ENCODE data around the gene ABCF2. TPM values are rescaled to one million over a fixed set of nuclear protein-coding genes. Genes with fewer than 3 reads are reported as not detected.

ABCF2 gene
- total RNA-seq (2022; extraction: Qiagen RNA extraction): 58.0 to 63.8 TPM (median 62.0 TPM) in 5 replicates

GRCh38 chr7:151226875-151227782 lies at the start of gene ABCF2:
Gene ABCF2 (minus strand): TSS chr7:151227205. CDS start chr7:151226458, 747 bp downstream.

DNA sequence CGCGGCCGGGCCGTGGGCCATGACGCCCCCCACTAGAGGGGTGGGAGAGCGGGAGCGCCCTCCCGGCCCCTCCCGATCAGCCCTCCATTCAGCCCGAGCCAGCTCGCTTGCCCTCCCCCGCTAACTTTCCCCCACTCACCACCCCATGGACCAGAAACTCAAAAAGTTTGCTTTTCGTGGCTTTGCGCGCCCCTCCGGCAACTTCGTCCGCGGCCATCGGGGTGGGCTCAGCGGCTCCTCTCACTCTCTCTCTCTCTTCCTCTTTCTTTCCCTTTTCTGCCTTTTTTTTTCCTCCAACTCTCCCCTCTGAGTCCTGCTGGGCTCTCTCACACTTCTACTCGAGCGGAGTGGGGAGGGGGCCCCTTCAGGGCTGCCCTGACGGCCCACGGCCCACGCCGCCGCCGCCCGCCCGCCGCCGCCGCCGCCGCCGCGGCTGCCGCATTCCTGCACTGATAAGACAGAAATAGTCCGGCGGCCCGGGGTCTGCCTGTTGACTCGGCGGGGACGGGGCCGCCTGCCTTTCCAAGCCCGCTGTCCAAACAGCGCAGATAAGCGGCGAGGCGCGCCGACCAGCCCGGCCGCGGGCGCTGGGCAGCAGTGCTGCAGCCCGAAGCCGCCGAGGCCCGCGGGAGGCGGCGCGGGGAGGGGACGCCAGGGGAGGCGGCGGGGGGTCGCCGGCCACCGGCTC lies 21.5 kb upstream of the ABCF2 start, which contains the start of gene SMARCD3:
SMARCD3 (minus strand) TSS at position 349 of the 688 bp plus-strand sequence; CDS start at position 217, 132 bp downstream.

GRCh38 chr7:151232091-151232916 lies 5.3 kb upstream of the ABCF2 start, which contains the start of gene CHPF2:
Gene CHPF2 (plus strand): TSS chr7:151232483. CDS start chr7:151234012, 1,529 bp downstream.

DNA sequence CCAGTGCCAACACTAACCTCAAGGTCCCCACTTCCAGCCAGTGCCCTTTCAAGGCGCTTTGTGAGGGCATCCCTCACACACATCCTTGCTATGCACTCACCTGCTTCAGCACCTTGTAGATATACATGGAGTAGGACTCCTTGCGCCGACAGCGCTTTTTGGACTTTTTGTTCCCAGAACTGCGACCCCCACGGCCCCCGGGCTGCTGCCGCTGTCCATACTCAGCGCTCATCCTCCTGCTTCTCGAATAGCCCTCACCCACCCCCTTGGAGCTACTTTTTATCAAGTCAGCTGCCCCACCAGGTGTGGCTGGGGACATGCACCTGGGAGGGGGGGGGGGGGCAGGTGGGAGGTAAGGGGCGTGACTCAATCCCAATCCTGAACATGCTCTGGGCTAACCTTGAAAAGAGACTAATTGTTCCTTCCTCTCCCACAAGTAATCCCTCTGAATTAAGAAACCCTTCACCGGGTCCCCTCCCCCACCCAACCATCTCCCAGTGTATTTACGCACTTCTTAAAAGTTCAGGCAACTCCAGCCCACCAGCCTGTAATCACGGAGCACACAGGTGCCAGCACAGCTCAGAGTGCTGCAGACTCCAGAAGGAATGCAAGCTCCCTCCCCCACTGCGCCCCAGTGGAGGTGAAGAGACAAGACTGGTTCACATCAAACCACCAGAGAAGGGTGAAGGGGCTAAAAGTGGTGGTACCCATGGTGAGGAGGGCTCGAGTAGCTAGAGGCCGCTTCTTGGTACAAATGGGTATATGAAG lies 16.7 kb downstream of the ABCF2 start, which contains the start of gene H2BK1:
H2BK1 (minus strand) TSS at position 402 of the 768 bp plus-strand sequence; CDS start at position 232, 170 bp downstream.

GRCh38 chr7:151186640-151187408 lies 40.2 kb downstream of the ABCF2 start, which contains the start of gene ASB10:
Gene ASB10 (minus strand): TSS chr7:151187250. CDS start chr7:151187130, 120 bp downstream.

GRCh38 chr7:151167197-151167961 lies 59.6 kb downstream of the ABCF2 start, which contains the start of gene GBX1:
Gene GBX1 (minus strand): TSS chr7:151167694. CDS start chr7:151167548, 146 bp downstream.

Other genes starting within 250 kb of the ABCF2 start
- gene KCNH2, start 248.9 kb downstream of the ABCF2 start, total RNA-seq (2022; extraction: Qiagen RNA extraction): 1.6 to 2.2 TPM (median 2.0 TPM) in 5 replicates
- 0.13 to 0.37 TPM (median 0.34 TPM) in 5 replicates for gene NOS3, start 236.2 kb downstream of the ABCF2 start, total RNA-seq (2022; extraction: Qiagen RNA extraction)
- gene ATG9B, start 202.7 kb downstream of the ABCF2 start, total RNA-seq (2022; extraction: Qiagen RNA extraction): 0.39 to 0.66 TPM (median 0.65 TPM) in 5 replicates
- 32.9 to 52.5 TPM (median 47.6 TPM) in 5 replicates for gene ABCB8, start 198.8 kb downstream of the ABCF2 start, total RNA-seq (2022; extraction: Qiagen RNA extraction)
- gene ASIC3, start 178.7 kb downstream of the ABCF2 start, total RNA-seq (2022; extraction: Qiagen RNA extraction): 7.7 to 11.7 TPM (median 8.7 TPM) in 5 replicates
- gene CDK5, start 169.3 kb downstream of the ABCF2 start, total RNA-seq (2022; extraction: Qiagen RNA extraction): 29.6 to 32.6 TPM (median 29.8 TPM) in 5 replicates
- 174 to 292 TPM (median 259 TPM) in 5 replicates for gene SLC4A2, start 167.6 kb downstream of the ABCF2 start, total RNA-seq (2022; extraction: Qiagen RNA extraction)
- 51.3 to 86.5 TPM (median 80.0 TPM) in 5 replicates for gene FASTK, start 146.4 kb downstream of the ABCF2 start, total RNA-seq (2022; extraction: Qiagen RNA extraction)
- gene TMUB1, start 143.7 kb downstream of the ABCF2 start, total RNA-seq (2022; extraction: Qiagen RNA extraction): 38.5 to 59.2 TPM (median 55.5 TPM) in 5 replicates
- gene AGAP3, start 140.7 kb downstream of the ABCF2 start, total RNA-seq (2022; extraction: Qiagen RNA extraction): 44.1 to 66.6 TPM (median 65.4 TPM) in 5 replicates
- gene GBX1, start 59.5 kb downstream of the ABCF2 start, total RNA-seq (2022; extraction: Qiagen RNA extraction): 0.20 TPM in 1 of 5 replicates, not detected in the others
- gene ASB10, start 40.0 kb downstream of the ABCF2 start, total RNA-seq (2022; extraction: Qiagen RNA extraction): not detected in 5 replicates
- not detected in 5 replicates for gene H2BK1, start 16.7 kb downstream of the ABCF2 start, total RNA-seq (2022; extraction: Qiagen RNA extraction)
- 34.7 to 47.0 TPM (median 45.1 TPM) in 5 replicates for gene CHPF2, start 5.3 kb upstream of the ABCF2 start, total RNA-seq (2022; extraction: Qiagen RNA extraction)
- gene SMARCD3, start 21.5 kb upstream of the ABCF2 start, total RNA-seq (2022; extraction: Qiagen RNA extraction): 7.7 to 11.6 TPM (median 9.9 TPM) in 5 replicates
- gene NUB1, start 114.6 kb upstream of the ABCF2 start, total RNA-seq (2022; extraction: Qiagen RNA extraction): 34.2 to 44.3 TPM (median 37.2 TPM) in 5 replicates
- gene WDR86, start 182.8 kb upstream of the ABCF2 start, total RNA-seq (2022; extraction: Qiagen RNA extraction): 0.11 to 0.39 TPM (median 0.22 TPM) in 5 replicates
- gene CRYGN, start 212.9 kb upstream of the ABCF2 start, total RNA-seq (2022; extraction: Qiagen RNA extraction): not detected in 5 replicates